ENCODE measurements around the gene TSHR.
"Not testable (repeated sequence)": the region's sequence is repeated elsewhere in the genome, so short reads cannot be mapped to it uniquely, and the experiment has no call there.

TSHR gene

DNA sequence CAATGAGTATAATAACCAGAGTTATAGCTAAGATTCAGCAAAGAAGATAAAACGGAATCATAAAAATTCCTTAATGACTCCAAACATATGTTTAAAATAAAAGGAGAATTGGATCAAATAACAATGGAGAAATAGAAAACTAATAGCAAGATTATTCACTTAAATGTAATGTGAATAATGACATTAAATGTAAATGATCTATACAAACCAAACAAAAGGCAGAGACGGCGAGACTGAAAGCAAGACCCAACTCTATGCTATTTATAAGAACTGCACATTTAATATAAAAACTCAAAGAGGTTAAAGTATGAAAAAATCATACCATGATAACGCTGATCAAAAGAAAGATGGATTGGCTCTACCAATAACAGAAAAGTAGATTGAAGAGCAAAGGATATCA, 3.9 kb upstream of the TSHR start:
- WGBS, 2 experiments (ENCODE audit: insufficient coverage in 2 of 2), result no CpG with 5 or more reads among the region's 4 CpGs
- no peaks in the 10 kb centered on the region for H3K9me3 ChIP-seq (ENCODE audit: control insufficient read depth, low read length)
- H3K4me3 ChIP-seq (ENCODE audit: extremely low read depth, insufficient read depth, low read length, poor library complexity, severe bottlenecking), result no peak overlapping the region
- H3K4me1 ChIP-seq (ENCODE audit: control insufficient read depth, insufficient read depth, low read length, poor library complexity, severe bottlenecking), result no peaks in the 10 kb centered on the region
- H3K27ac ChIP-seq (ENCODE audit: low read depth, low read length, severe bottlenecking), result no peak overlapping the region
- no peaks in the 10 kb centered on the region for H3K36me3 ChIP-seq (ENCODE audit: control insufficient read depth, insufficient read depth, low read length)

DNA sequence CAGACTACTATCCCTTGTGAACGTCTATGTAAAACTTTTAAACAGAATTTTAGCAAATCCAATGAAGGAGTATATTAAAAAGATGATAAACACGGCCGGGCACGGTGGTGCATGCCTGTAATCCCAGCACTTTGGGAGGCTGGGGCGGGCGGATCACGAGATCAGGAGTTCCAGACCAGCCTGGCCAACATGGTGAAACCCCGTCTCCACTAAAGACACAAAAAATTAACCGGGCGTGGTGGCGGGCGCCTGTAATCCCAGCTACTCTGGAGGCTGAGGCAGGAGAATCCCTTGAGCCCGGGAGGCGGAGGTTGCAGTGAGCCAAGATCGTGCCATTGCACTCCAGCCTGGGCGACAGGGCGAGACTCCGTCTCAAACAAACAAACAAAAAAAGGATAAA, 2.2 kb upstream of the TSHR start:
- H3K4me3 ChIP-seq (ENCODE audit: extremely low read depth, insufficient read depth, low read length, poor library complexity, severe bottlenecking); H3K27ac ChIP-seq (ENCODE audit: low read depth, low read length, severe bottlenecking); H3K36me3 ChIP-seq (ENCODE audit: control insufficient read depth, insufficient read depth, low read length); H3K9me3 ChIP-seq (ENCODE audit: control insufficient read depth, low read length); H3K4me1 ChIP-seq (ENCODE audit: control insufficient read depth, insufficient read depth, low read length, poor library complexity, severe bottlenecking): not testable (repeated sequence)
- 85 to 96% methylated on average over 9 to 14 of the region's 18 CpGs for WGBS, 2 experiments (ENCODE audit: insufficient coverage in 2 of 2)

DNA sequence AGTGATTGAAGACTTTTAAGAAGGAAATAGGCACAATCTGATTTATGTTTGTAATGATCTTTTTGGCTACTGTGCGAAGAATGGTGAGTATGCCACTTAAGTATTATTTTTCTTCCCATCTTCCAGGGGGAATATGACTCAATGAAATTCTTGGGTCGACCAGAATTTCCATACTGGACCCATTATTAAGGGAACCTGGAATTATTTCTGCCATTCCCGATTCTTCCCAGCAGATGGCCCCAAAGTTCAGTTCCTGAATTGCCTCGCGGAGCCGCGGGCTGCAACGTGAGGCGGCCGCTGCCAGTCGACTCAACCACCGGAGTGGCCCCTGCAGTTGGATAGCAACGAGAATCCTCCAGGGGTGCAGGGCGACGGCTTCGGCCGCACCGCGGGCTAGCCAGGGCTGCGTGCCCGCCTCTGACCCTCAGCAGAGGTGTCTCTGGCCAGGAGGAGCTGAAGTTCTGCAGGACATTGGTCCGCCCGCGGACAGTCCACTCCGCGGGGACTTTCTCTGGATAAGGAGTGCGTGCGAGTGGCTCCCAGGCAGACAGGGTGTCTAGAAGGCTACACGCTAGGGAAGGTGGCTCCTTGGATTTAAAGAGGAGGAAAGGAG, 628 bp upstream of the TSHR start:
- no peaks in the 10 kb centered on the region for H3K4me1 ChIP-seq (ENCODE audit: control insufficient read depth, insufficient read depth, low read length, poor library complexity, severe bottlenecking)

DNA sequence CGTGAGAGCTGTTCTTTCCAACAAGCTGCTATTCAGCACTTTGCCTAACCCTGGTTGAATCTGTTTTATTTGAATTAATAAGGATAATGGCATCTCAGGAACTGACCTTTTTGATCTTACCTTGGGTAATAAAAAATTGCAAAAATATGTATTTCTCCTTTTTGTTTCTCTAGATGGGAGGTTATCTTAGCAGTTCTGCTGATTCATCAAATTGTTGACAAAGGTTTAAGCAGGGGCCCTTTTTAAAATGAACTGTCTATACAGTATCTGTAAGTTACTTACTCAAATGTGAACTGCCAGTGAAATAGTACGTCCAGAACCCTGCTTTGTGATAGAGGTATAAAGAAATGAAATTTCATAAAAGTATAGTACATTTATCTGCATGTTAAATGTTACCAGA, 681 bp downstream of the TSHR start:
- no peak overlapping the region for H3K27ac ChIP-seq (ENCODE audit: low read depth, low read length, severe bottlenecking)
- WGBS, 2 experiments (ENCODE audit: insufficient coverage in 2 of 2), result 83% methylated on average over 1 of the region's 2 CpGs; no CpG with 5 or more reads in 1 of the 2 experiments
- H3K9me3 ChIP-seq (ENCODE audit: control insufficient read depth, low read length), result no peaks in the 10 kb centered on the region
- H3K36me3 ChIP-seq (ENCODE audit: control insufficient read depth, insufficient read depth, low read length), result no peaks in the 10 kb centered on the region
- H3K4me3 ChIP-seq (ENCODE audit: extremely low read depth, insufficient read depth, low read length, poor library complexity, severe bottlenecking), result no peak overlapping the region
- no peaks in the 10 kb centered on the region for H3K4me1 ChIP-seq (ENCODE audit: control insufficient read depth, insufficient read depth, low read length, poor library complexity, severe bottlenecking)

More for the DNA sequence above, 628 bp upstream of the TSHR start:
- H3K9me3 ChIP-seq (ENCODE audit: control insufficient read depth, low read length), result no peaks in the 10 kb centered on the region
- H3K4me3 ChIP-seq (ENCODE audit: extremely low read depth, insufficient read depth, low read length, poor library complexity, severe bottlenecking), result peak overlapping the region; percentile 44
- H3K36me3 ChIP-seq (ENCODE audit: control insufficient read depth, insufficient read depth, low read length), result no peaks in the 10 kb centered on the region
- WGBS, 2 experiments (ENCODE audit: insufficient coverage in 2 of 2), result 0% methylated on average over 20 to 27 of the region's 29 CpGs
- no peak overlapping the region for H3K27ac ChIP-seq (ENCODE audit: low read depth, low read length, severe bottlenecking)

DNA sequence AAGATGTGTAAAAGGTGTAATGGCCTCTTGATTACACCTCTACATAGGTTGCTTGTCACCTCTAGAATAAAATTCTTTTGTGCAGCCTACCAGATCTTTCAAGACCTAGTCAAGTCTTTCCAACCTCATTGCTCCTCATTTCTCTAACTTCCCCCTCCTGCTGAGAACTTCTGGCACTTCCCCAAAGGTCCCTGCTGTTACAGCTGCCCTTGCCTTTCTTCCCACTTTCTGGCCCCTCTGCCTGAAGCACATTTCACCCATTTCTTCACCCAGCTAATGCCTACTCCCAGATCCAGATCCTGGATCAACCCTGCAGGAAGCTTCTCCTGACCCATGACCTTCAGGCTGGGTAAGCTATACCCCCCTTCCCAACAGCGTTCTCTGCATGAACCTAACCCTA, 1.5 kb downstream of the TSHR start:
- Histone ChIP-seq H3K4me3 (ENCODE audit: extremely low read depth, insufficient read depth, low read length, poor library complexity, severe bottlenecking) (no peak overlapping the region), H3K36me3 (ENCODE audit: control insufficient read depth, insufficient read depth, low read length) (no peaks in the 10 kb centered on the region), H3K27ac (ENCODE audit: low read depth, low read length, severe bottlenecking) (no peak overlapping the region), H3K4me1 (ENCODE audit: control insufficient read depth, insufficient read depth, low read length, poor library complexity, severe bottlenecking) (no peaks in the 10 kb centered on the region), H3K9me3 (ENCODE audit: control insufficient read depth, low read length) (no peaks in the 10 kb centered on the region)
- 100% methylated on average over 1 of the region's 1 CpG; no CpG with 5 or more reads in 1 of the 2 experiments for WGBS, 2 experiments (ENCODE audit: insufficient coverage in 2 of 2)

DNA sequence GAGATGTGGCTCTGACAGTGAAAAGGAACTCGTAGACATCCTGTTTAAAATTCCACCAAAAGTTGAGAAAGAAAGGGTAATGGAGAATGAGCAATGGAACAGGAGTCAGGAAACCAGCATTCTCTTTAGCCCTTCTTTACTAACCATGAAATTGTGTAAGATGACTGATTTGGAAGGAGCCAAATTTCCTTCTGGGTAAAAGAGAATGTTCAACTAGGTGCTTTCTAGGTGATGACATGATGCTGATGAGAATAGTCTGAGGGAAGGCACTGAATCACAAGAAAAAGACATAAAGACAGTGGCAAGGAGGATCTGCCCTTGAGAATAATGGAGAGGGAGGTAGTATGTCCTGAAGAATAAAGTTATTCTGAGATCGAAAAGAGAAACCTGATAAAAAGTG, 2.2 kb downstream of the TSHR start:
- Histone ChIP-seq H3K36me3 (ENCODE audit: control insufficient read depth, insufficient read depth, low read length) (no peaks in the 10 kb centered on the region), H3K4me3 (ENCODE audit: extremely low read depth, insufficient read depth, low read length, poor library complexity, severe bottlenecking) (no peak overlapping the region), H3K27ac (ENCODE audit: low read depth, low read length, severe bottlenecking) (no peak overlapping the region), H3K4me1 (ENCODE audit: control insufficient read depth, insufficient read depth, low read length, poor library complexity, severe bottlenecking) (no peaks in the 10 kb centered on the region), H3K9me3 (ENCODE audit: control insufficient read depth, low read length) (no peaks in the 10 kb centered on the region)
- WGBS, 2 experiments (ENCODE audit: insufficient coverage in 2 of 2), result 94 to 100% methylated on average over 1 to 2 of the region's 2 CpGs

DNA sequence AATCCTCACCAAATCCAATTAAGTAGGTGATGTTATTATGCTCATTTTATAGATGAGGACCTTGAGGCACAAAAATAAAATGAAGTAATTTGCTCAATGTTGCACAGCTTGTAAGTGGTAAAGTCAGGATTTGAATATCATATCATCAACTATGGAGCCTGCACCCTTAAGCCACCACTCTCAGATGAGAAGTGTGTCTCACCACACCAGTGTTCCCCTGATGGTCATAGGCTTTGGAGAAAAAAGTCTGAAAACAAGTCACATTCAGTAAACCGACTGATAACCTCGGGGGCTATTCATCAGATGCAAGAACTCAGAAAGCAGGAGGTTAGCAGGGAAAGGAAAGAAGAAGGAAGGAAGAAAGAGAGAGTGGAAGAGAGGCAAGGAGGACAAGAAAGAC, 2.8 kb downstream of the TSHR start:
- Histone ChIP-seq H3K9me3 (ENCODE audit: control insufficient read depth, low read length) (no peaks in the 10 kb centered on the region), H3K4me1 (ENCODE audit: control insufficient read depth, insufficient read depth, low read length, poor library complexity, severe bottlenecking) (no peaks in the 10 kb centered on the region), H3K27ac (ENCODE audit: low read depth, low read length, severe bottlenecking) (no peak overlapping the region), H3K4me3 (ENCODE audit: extremely low read depth, insufficient read depth, low read length, poor library complexity, severe bottlenecking) (no peak overlapping the region), H3K36me3 (ENCODE audit: control insufficient read depth, insufficient read depth, low read length) (no peaks in the 10 kb centered on the region)
- 87 to 96% methylated on average over 2 of the region's 2 CpGs for WGBS, 2 experiments (ENCODE audit: insufficient coverage in 2 of 2)

DNA sequence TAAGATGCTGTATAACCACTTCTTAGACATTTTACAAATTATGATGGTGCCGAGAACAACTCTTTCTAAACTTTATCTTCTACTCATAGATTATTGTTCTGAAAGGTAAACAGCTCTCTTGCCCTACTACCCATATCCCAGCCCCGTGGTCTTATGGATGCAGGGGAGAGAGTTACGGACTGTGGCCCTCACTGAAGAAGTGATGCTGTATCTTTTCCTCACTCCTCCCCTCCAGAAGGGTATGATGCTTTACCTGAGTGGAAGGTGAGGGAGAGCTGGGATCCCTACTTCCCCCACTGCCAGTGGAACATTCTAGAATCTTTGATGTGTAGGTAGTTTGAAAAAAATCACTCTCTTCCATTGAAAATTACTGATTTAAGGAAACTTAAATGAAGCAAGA, 3.5 kb downstream of the TSHR start:
- Histone ChIP-seq H3K36me3 (ENCODE audit: control insufficient read depth, insufficient read depth, low read length) (no peaks in the 10 kb centered on the region), H3K4me1 (ENCODE audit: control insufficient read depth, insufficient read depth, low read length, poor library complexity, severe bottlenecking) (no peaks in the 10 kb centered on the region)
- no CpG with 5 or more reads among the region's 3 CpGs for WGBS, 2 experiments (ENCODE audit: insufficient coverage in 2 of 2)

DNA sequence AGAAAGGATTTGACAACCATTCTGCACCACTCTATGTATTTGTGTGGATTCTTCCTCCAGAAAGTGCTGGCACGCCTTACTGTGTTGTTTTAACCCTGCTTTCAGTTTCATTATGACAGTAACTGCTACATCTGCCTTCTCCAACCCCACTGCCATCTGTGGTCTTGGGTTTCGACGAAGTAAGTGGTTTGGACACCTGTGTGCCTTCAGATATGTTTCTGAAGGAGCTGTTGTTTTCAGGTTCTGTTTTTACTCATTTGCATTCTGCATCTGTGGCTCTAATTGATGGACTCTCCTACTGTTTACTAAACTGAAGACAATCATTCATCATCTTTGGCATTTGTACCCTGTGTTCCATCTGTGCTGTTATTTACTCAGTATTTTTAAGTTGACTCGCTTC, 4.1 kb downstream of the TSHR start:
- no peaks in the 10 kb centered on the region for H3K4me1 ChIP-seq (ENCODE audit: control insufficient read depth, insufficient read depth, low read length, poor library complexity, severe bottlenecking)
- no peak overlapping the region for H3K27ac ChIP-seq (ENCODE audit: low read depth, low read length, severe bottlenecking)
- no peaks in the 10 kb centered on the region for H3K9me3 ChIP-seq (ENCODE audit: control insufficient read depth, low read length)
- H3K36me3 ChIP-seq (ENCODE audit: control insufficient read depth, insufficient read depth, low read length), result no peaks in the 10 kb centered on the region
- no peak overlapping the region for H3K4me3 ChIP-seq (ENCODE audit: extremely low read depth, insufficient read depth, low read length, poor library complexity, severe bottlenecking)
- 73% methylated on average over 2 of the region's 4 CpGs; no CpG with 5 or more reads in 1 of the 2 experiments for WGBS, 2 experiments (ENCODE audit: insufficient coverage in 2 of 2)

More for the DNA sequence above, 3.5 kb downstream of the TSHR start:
- no peak overlapping the region for H3K27ac ChIP-seq (ENCODE audit: low read depth, low read length, severe bottlenecking)
- H3K4me3 ChIP-seq (ENCODE audit: extremely low read depth, insufficient read depth, low read length, poor library complexity, severe bottlenecking), result no peak overlapping the region
- no peaks in the 10 kb centered on the region for H3K9me3 ChIP-seq (ENCODE audit: control insufficient read depth, low read length)

DNA sequence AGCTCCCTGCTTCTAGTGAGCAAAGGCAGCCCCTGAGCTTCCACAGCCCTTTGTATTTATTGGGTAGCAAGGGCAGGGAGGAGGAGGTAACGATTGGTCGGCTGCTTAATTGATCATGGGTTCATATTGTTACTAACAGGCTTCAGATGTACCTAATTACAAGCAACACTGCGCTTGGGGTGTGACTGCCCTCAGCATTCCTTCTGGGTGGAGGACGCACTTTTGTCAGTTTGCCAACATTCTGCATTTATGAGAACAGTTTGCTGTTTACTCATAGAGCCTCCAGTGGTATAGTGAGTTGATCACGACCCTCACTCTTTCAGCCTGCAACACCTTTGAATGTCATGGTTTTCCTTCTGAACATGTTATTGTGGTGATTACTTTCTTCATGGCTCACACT, 9.6 kb downstream of the TSHR start:
- Histone ChIP-seq H3K4me1 (ENCODE audit: control insufficient read depth, insufficient read depth, low read length, poor library complexity, severe bottlenecking) (no peaks in the 10 kb centered on the region), H3K27ac (ENCODE audit: low read depth, low read length, severe bottlenecking) (no peak overlapping the region), H3K9me3 (ENCODE audit: control insufficient read depth, low read length) (no peaks in the 10 kb centered on the region), H3K4me3 (ENCODE audit: extremely low read depth, insufficient read depth, low read length, poor library complexity, severe bottlenecking) (no peak overlapping the region), H3K36me3 (ENCODE audit: control insufficient read depth, insufficient read depth, low read length) (no peaks in the 10 kb centered on the region)
- 89 to 100% methylated on average over 2 to 4 of the region's 5 CpGs for WGBS, 2 experiments (ENCODE audit: insufficient coverage in 2 of 2)

DNA sequence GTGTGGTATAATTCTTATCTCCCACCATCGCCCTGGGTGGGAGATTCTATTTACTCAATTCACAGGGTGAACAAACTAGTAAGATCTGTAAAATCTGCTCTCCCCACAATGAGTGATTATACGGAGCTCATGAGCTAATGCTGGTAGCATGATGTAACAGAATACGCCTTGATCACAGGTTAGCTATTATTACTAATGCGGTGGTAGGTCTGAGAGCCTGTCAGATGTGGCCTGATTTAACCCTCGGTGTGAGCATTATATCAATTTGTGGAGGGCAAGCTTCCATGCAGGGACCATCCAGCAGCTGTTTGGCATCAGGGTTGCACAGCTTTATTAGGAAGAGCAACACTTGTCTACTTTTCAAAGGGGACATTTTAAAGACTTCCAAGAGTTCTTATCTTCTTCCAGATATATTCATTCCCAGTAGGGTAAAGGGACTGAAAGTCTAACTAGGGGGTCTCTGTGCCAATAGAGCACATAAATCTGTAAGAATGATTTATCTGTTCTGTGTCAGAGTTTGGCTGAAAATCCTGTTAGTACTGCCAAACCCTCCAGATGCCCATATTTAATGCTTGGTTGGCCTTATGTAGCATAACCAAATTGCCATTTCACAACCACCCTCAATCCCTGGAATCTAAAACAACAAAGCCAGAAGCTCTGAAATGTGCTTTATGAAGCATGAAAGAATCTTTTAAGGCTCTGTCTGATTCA, 18.7 kb downstream of the TSHR start:
- no peaks in the 10 kb centered on the region for H3K36me3 ChIP-seq (ENCODE audit: control insufficient read depth, insufficient read depth, low read length)
- 92 to 100% methylated on average over 3 to 4 of the region's 5 CpGs for WGBS, 2 experiments (ENCODE audit: insufficient coverage in 2 of 2)
- H3K4me3 ChIP-seq (ENCODE audit: extremely low read depth, insufficient read depth, low read length, poor library complexity, severe bottlenecking), result no peak overlapping the region
- no peak overlapping the region for H3K27ac ChIP-seq (ENCODE audit: low read depth, low read length, severe bottlenecking)
- no peaks in the 10 kb centered on the region for H3K4me1 ChIP-seq (ENCODE audit: control insufficient read depth, insufficient read depth, low read length, poor library complexity, severe bottlenecking)
- no peaks in the 10 kb centered on the region for H3K9me3 ChIP-seq (ENCODE audit: control insufficient read depth, low read length)

All from mesodermal cell (in vitro differentiated cells).